ENCODE measurements around the gene IL18R1. TPM values are rescaled to one million over a fixed set of nuclear protein-coding genes. Genes with fewer than 3 reads are reported as not detected.

IL18R1 gene
- total RNA-seq, 1 experiment from 2014 or later = 0.08 TPM

DNA sequence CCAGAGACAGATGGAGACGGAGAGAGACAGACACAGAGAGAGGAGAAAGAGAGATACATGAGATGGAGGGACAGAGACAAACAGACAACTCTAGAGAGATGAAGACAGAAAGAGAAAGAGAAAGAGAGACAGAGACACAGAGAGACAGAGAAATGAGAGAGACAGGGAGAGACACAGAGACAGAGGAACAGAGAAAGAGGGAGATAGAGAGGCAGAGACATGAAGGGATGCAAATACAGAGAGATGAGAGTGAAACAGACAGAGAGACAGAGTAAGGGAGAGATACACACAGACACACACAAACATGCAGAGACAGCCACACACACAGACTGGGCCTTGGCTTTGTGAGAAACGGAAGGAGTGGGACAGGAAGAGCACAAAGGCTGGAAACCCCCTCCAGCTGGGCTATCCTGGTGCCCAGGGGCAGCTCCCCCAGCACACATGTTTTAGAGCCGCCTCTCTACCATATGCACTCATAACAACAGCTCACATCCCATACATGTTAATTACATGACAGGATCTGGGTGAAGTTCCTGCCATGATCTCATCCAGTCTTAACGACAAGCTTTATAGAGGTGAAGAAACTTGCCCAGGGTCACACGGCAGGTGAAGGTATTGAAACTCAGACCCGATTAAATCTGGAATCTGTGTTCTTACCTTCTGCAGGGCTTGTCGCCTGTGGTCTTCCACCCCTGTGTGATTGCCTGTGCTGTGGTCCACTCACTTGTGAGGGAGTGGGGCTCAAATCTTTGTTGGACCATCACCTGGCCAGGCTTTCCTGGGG lies 32.4 kb downstream of the IL18R1 start:
- H3K4me1 ChIP-seq (ENCODE audit: control insufficient read depth, insufficient read depth, low read length) = no peaks in the 10 kb centered on the region
- H3K9me3 ChIP-seq (ENCODE audit: control insufficient read depth, insufficient read depth, low read depth, low read length) = peaks cover 8% of the 10 kb centered on the region
- H3K27ac ChIP-seq (ENCODE audit: low read length) = no peak overlapping the region
- in situ Hi-C loops (cut with HindIII; ENCODE audit: low pct_unique_long_range_greater_than_20kb, low sequenced_read_pairs) = no loop called here
- CTCF ChIA-PET = no interaction called here
- TF ChIP-seq POLR2AphosphoS5 (IDR thresholded peaks at IDR 0.05; ENCODE audit: low read depth, low read length) (no peak), SIN3A (IDR thresholded peaks at IDR 0.05; ENCODE audit: borderline replicate concordance, insufficient read depth, low read depth, low read length) (no peak), TCF7L2 (IDR thresholded peaks at IDR 0.05; ENCODE audit: low read depth, low read length) (no peak)
- TF ChIP-seq, protein P1, sequence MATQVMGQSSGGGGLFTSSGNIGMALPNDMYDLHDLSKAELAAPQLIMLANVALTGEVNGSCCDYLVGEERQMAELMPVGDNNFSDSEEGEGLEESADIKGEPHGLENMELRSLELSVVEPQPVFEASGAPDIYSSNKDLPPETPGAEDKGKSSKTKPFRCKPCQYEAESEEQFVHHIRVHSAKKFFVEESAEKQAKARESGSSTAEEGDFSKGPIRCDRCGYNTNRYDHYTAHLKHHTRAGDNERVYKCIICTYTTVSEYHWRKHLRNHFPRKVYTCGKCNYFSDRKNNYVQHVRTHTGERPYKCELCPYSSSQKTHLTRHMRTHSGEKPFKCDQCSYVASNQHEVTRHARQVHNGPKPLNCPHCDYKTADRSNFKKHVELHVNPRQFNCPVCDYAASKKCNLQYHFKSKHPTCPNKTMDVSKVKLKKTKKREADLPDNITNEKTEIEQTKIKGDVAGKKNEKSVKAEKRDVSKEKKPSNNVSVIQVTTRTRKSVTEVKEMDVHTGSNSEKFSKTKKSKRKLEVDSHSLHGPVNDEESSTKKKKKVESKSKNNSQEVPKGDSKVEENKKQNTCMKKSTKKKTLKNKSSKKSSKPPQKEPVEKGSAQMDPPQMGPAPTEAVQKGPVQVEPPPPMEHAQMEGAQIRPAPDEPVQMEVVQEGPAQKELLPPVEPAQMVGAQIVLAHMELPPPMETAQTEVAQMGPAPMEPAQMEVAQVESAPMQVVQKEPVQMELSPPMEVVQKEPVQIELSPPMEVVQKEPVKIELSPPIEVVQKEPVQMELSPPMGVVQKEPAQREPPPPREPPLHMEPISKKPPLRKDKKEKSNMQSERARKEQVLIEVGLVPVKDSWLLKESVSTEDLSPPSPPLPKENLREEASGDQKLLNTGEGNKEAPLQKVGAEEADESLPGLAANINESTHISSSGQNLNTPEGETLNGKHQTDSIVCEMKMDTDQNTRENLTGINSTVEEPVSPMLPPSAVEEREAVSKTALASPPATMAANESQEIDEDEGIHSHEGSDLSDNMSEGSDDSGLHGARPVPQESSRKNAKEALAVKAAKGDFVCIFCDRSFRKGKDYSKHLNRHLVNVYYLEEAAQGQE (IDR thresholded peaks at IDR 0.05; ENCODE audit: insufficient read depth in 1 of 2, low read depth in 2 of 2, low read length in 1 of 2) = no peak
- TF ChIP-seq, protein P2, sequence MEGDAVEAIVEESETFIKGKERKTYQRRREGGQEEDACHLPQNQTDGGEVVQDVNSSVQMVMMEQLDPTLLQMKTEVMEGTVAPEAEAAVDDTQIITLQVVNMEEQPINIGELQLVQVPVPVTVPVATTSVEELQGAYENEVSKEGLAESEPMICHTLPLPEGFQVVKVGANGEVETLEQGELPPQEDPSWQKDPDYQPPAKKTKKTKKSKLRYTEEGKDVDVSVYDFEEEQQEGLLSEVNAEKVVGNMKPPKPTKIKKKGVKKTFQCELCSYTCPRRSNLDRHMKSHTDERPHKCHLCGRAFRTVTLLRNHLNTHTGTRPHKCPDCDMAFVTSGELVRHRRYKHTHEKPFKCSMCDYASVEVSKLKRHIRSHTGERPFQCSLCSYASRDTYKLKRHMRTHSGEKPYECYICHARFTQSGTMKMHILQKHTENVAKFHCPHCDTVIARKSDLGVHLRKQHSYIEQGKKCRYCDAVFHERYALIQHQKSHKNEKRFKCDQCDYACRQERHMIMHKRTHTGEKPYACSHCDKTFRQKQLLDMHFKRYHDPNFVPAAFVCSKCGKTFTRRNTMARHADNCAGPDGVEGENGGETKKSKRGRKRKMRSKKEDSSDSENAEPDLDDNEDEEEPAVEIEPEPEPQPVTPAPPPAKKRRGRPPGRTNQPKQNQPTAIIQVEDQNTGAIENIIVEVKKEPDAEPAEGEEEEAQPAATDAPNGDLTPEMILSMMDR (IDR thresholded peaks at IDR 0.05) = no peak
- H3K36me3 ChIP-seq (ENCODE audit: control insufficient read depth, insufficient read depth, low read length) = no peaks in the 10 kb centered on the region; the same call in 1 of the 2 replicates
- no TSS peak for BruUV-seq (replicated peaks)
- intact Hi-C loops (cut with micrococcal nuclease; ENCODE audit: unreplicated experiment) = no loop called here
- no peaks in the 10 kb centered on the region for H3K27me3 ChIP-seq (ENCODE audit: control insufficient read depth, insufficient read depth, low read length)
- no peak for ATAC-seq
- POLR2A ChIA-PET = no interaction called here
- no peak for DNase-seq (ENCODE audit: low read depth, low spot score)
- no peak overlapping the region for H3K4me3 ChIP-seq (ENCODE audit: low read depth in 2 of 2, low read length in 2 of 2)

DNA sequence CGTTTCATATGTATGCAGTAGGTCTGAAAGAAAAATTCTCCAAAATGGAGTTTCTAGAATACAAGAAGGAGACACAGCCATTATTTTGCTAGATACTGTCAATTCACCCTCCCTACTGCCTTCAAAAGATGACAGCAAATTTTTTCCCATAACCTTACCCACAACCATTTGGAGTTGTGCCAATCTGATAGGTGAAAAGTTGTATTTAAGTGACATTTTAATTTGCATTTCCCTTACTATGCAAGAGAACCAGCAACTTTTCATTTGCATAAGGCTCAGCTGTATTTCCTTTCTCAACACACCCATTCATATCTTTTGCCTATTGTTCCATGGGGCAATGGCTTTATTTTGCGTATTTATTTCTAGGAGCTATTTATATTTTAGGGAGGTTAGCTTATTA lies 36.0 kb downstream of the IL18R1 start:
- H3K36me3 ChIP-seq (ENCODE audit: control insufficient read depth, insufficient read depth, low read length) = no peaks in the 10 kb centered on the region; the same call in 1 of the 2 replicates
- no peaks in the 10 kb centered on the region for H3K9me3 ChIP-seq (ENCODE audit: control insufficient read depth, insufficient read depth, low read depth, low read length)
- no peak for DNase-seq (ENCODE audit: low read depth, low spot score)
- H3K27ac ChIP-seq (ENCODE audit: low read length) = no peak overlapping the region
- H3K27me3 ChIP-seq (ENCODE audit: control insufficient read depth, insufficient read depth, low read length) = no peaks in the 10 kb centered on the region; the same call in none of the 2 replicates
- POLR2A ChIA-PET = no interaction called here
- no peak overlapping the region for H3K4me3 ChIP-seq (ENCODE audit: low read depth in 2 of 2, low read length in 2 of 2)
- H3K4me1 ChIP-seq (ENCODE audit: control insufficient read depth, insufficient read depth, low read length) = no peaks in the 10 kb centered on the region
- no TSS peak for BruUV-seq (replicated peaks)
- intact Hi-C loops (cut with micrococcal nuclease; ENCODE audit: unreplicated experiment) = no loop called here
- in situ Hi-C loops (cut with HindIII; ENCODE audit: low pct_unique_long_range_greater_than_20kb, low sequenced_read_pairs) = no loop called here
- ATAC-seq = no peak
- CTCF ChIA-PET = no interaction called here
- TF ChIP-seq, protein P2 (IDR thresholded peaks at IDR 0.05) = no peak
- TF ChIP-seq POLR2AphosphoS5 (IDR thresholded peaks at IDR 0.05; ENCODE audit: low read depth, low read length) (no peak), SIN3A (IDR thresholded peaks at IDR 0.05; ENCODE audit: borderline replicate concordance, insufficient read depth, low read depth, low read length) (no peak), TCF7L2 (IDR thresholded peaks at IDR 0.05; ENCODE audit: low read depth, low read length) (no peak)
- TF ChIP-seq, protein P1 (IDR thresholded peaks at IDR 0.05; ENCODE audit: insufficient read depth in 1 of 2, low read depth in 2 of 2, low read length in 1 of 2) = no peak
